Measurements from ENCODE around the gene AGBL4.

Gene AGBL4

DNA sequence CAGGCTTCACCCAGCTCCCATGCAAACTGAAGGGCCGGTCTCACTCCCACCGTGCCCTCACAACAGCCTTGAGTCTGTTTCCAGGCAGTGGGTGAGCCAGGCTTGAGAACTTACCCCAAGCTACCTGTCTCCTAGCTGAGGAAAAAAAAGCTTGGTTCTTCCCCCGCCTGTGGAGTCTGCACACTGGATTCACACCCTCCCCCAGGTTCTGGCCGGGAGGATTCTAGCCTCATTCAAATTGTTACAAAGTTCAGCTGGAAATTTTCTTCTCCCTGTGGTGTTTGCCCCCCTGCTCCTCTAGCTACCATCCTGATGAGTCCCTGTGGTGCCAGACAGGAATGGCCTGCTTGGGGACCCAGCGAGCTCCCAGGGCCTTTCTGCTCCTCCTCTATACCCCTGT, 471.7 kb downstream of the AGBL4 start:
- Histone ChIP-seq H3K9me3 (ENCODE audit: low read depth, low read length) (no peaks in the 10 kb centered on the region), H3K27ac (no peak overlapping the region), H3K9ac (ENCODE audit: insufficient read length) (no peak overlapping the region), H3K36me3 (ENCODE audit: insufficient read depth, low read length) (no peaks in the 10 kb centered on the region), H3K4me3 (no peak overlapping the region)
- no peak for TF ChIP-seq FOXP2 (optimal IDR thresholded peaks at IDR 0.05; ENCODE audit: control extremely low read depth, extremely low read length, insufficient read depth)
- no peak for TF ChIP-seq POLR2AphosphoS5 (IDR thresholded peaks at IDR 0.05; ENCODE audit: borderline replicate concordance, low read depth, low read length)
- no peak for TF ChIP-seq EZH2 (IDR thresholded peaks at IDR 0.05)
- no peak for DNase-seq (ENCODE audit: low read depth, low spot score)

DNA sequence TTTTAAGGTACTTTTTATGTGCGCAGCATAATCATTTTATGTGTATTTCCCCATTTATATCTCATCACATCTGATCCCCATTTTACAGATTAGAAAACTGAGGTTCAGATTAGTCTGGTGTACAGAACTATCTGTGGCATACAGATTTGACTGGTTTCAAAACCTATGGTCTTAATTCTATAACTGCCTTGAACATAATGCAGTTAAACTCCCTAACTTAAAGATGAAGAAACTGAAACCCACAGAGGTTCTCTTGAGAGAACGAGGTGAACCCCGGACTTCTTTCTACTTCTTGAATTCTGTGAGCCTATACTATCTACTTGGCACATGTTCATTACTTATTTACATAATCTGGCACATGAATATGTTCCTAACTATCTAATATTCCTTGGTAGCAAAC, 479.1 kb downstream of the AGBL4 start:
- Histone ChIP-seq H3K4me3 (no peak overlapping the region), H3K9ac (ENCODE audit: insufficient read length) (no peak overlapping the region), H3K27ac (no peak overlapping the region), H3K36me3 (ENCODE audit: insufficient read depth, low read length) (no peaks in the 10 kb centered on the region), H3K9me3 (ENCODE audit: low read depth, low read length) (no peaks in the 10 kb centered on the region)
- DNase-seq (ENCODE audit: low read depth, low spot score): no peak
- no peak for TF ChIP-seq FOXP2 (optimal IDR thresholded peaks at IDR 0.05; ENCODE audit: control extremely low read depth, extremely low read length, insufficient read depth)
- TF ChIP-seq POLR2AphosphoS5 (IDR thresholded peaks at IDR 0.05; ENCODE audit: borderline replicate concordance, low read depth, low read length): no peak
- TF ChIP-seq EZH2 (IDR thresholded peaks at IDR 0.05): no peak

DNA sequence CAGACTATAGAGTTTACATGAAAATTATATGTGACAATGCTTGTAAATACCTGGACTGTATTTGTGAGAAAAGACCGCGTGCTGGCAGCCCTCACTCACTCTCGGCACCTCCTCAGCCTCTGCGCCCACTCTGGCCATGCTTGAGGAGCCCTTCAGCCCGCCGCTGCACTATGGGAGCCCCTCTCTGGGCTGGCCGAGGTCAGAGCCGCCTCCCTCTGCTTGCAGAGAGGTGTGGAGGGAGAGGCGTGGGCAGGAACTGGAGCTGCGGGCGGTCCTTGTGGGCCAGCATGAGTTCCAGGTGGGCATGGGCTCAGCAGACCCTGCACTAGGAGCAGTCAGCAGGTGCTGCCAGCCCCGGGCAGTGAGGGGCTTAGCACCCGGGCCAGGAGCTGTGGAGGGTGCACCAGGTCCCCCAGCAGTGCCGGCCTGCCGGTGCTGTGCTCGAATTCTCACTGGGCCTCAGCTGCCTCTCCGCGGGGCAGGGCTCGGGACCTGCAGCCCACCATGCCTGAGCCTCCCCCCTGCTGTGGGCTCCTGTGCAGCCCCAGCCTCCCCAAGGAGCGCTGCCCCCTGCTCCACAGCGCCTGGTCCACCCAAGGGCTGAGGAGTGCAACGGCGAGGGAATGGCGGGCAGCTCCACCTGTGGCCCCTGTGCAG, 482.5 kb downstream of the AGBL4 start:
- Histone ChIP-seq H3K9ac (ENCODE audit: insufficient read length) (no peak overlapping the region), H3K4me3 (no peak overlapping the region), H3K27ac (no peak overlapping the region), H3K36me3 (ENCODE audit: insufficient read depth, low read length) (no peaks in the 10 kb centered on the region), H3K9me3 (ENCODE audit: low read depth, low read length) (no peaks in the 10 kb centered on the region)
- no peak for DNase-seq (ENCODE audit: low read depth, low spot score)
- no peak for TF ChIP-seq FOXP2 (optimal IDR thresholded peaks at IDR 0.05; ENCODE audit: control extremely low read depth, extremely low read length, insufficient read depth)
- no peak for TF ChIP-seq EZH2 (IDR thresholded peaks at IDR 0.05)

DNA sequence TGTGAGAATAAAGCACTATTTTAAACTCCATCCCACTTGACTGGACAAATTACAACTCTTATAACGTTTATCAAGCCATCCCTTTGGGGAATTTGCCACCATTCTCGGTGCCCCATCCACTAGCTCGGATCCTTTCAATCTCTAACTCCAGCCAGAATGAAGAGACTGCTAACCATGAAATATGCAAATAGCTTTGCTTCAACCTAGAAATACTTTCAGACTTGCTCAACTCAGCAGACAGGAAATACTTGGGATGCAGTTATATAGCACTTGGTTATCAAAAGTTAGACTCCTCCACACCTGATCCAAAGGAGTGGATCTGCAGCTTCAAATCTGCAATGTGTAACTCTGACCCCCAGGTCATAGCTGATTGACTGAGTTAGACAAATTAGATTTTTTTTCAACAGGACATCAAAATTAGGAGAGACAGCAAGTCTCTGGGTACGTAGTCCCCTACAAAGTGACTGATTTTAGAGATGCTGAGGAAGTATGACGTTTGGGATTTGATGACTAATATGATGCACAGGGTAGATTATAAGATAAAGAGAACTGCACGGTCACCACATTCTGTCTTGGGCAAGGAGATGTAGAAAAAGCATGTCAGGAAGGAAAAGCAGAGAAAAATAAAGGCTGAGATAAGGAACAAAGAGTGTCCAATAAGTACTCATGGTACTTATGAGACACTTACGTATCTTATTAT, 496.0 kb downstream of the AGBL4 start:
- no peak for TF ChIP-seq EZH2 (IDR thresholded peaks at IDR 0.05)
- no peak for TF ChIP-seq POLR2AphosphoS5 (IDR thresholded peaks at IDR 0.05; ENCODE audit: borderline replicate concordance, low read depth, low read length)
- H3K36me3 ChIP-seq (ENCODE audit: insufficient read depth, low read length): no peaks in the 10 kb centered on the region
- no peak for DNase-seq (ENCODE audit: low read depth, low spot score)
- H3K4me3 ChIP-seq: no peak overlapping the region
- H3K27ac ChIP-seq: no peak overlapping the region
- H3K9me3 ChIP-seq (ENCODE audit: low read depth, low read length): no peaks in the 10 kb centered on the region
- no peak overlapping the region for H3K9ac ChIP-seq (ENCODE audit: insufficient read length)

DNA sequence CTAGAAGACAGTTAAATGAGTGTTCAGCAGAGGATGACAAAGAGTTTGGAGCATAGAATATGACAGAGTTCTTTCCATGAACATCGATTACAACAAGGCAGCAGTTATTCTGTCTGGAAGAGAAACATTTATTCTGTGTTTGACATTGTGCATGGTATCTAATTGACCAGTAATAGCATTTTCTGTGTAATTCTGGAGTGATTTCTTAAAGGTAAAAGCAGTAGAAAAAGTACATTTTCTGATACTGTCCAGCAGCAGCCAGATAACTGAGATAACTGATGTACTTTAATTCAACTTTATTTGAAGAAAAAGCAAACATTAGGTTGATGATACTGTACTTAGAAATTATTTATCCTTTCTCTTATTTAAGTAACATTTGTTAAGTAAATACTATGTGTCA, 497.1 kb downstream of the AGBL4 start:
- H3K9me3 ChIP-seq (ENCODE audit: low read depth, low read length): no peaks in the 10 kb centered on the region

DNA sequence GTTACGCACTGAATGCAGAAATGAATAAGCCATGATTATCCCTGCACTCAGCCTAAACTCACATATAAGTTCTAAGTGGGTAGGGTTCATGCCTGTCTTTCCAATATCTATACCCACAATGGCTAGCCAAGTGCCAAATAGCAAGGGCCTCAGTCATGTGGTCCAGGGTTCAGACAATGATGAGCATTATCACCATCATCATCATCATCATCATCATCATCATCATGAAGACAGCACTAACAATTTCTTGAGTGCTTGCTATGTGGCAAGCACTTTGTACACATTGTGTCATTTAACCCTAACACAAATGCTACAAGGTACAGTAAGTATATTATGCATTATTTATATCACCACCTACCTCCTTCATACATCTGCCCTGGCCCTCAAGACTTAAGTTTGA, 500.0 kb downstream of the AGBL4 start:
- Histone ChIP-seq H3K9ac (ENCODE audit: insufficient read length) (no peak overlapping the region), H3K9me3 (ENCODE audit: low read depth, low read length) (no peaks in the 10 kb centered on the region)
- TF ChIP-seq FOXP2 (optimal IDR thresholded peaks at IDR 0.05; ENCODE audit: control extremely low read depth, extremely low read length, insufficient read depth) (no peak), EZH2 (IDR thresholded peaks at IDR 0.05) (no peak), POLR2AphosphoS5 (IDR thresholded peaks at IDR 0.05; ENCODE audit: borderline replicate concordance, low read depth, low read length) (no peak)

More for the DNA sequence above, 497.1 kb downstream of the AGBL4 start:
- H3K36me3 ChIP-seq (ENCODE audit: insufficient read depth, low read length): no peaks in the 10 kb centered on the region
- TF ChIP-seq POLR2AphosphoS5 (IDR thresholded peaks at IDR 0.05; ENCODE audit: borderline replicate concordance, low read depth, low read length) (no peak), FOXP2 (optimal IDR thresholded peaks at IDR 0.05; ENCODE audit: control extremely low read depth, extremely low read length, insufficient read depth) (no peak), EZH2 (IDR thresholded peaks at IDR 0.05) (no peak)
- no peak overlapping the region for H3K4me3 ChIP-seq
- H3K9ac ChIP-seq (ENCODE audit: insufficient read length): no peak overlapping the region
- no peak for DNase-seq (ENCODE audit: low read depth, low spot score)
- no peak overlapping the region for H3K27ac ChIP-seq

DNA sequence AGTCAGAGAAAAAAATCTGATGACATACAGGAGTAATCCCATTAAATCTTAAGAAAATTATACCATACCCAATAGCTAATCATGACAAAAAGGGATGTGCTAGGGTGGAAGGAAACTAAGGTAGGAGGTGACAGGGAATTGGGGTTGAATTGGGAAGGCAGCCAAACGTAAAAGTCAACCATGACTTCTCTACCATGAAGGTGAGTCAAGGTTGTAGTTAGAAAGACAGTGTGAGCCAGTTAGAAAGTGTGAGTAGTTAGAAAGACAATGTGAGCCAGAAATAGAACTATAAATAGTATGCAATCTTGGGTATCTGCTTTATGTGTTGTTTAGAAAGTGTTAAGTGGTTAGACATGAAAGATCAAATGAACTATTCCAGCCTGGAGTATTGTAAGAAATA, 556.8 kb downstream of the AGBL4 start:
- Histone ChIP-seq H3K4me3 (no peak overlapping the region), H3K36me3 (ENCODE audit: insufficient read depth, low read length) (no peaks in the 10 kb centered on the region), H3K9me3 (ENCODE audit: low read depth, low read length) (no peaks in the 10 kb centered on the region), H3K27ac (no peak overlapping the region), H3K9ac (ENCODE audit: insufficient read length) (no peak overlapping the region)
- TF ChIP-seq EZH2 (IDR thresholded peaks at IDR 0.05) (no peak), FOXP2 (optimal IDR thresholded peaks at IDR 0.05; ENCODE audit: control extremely low read depth, extremely low read length, insufficient read depth) (no peak), POLR2AphosphoS5 (IDR thresholded peaks at IDR 0.05; ENCODE audit: borderline replicate concordance, low read depth, low read length) (no peak)
- no peak for DNase-seq (ENCODE audit: low read depth, low spot score)

More for the DNA sequence above, 500.0 kb downstream of the AGBL4 start:
- no peaks in the 10 kb centered on the region for H3K36me3 ChIP-seq (ENCODE audit: insufficient read depth, low read length)
- H3K4me3 ChIP-seq: no peak overlapping the region
- DNase-seq (ENCODE audit: low read depth, low spot score): no peak
- H3K27ac ChIP-seq: no peak overlapping the region

DNA sequence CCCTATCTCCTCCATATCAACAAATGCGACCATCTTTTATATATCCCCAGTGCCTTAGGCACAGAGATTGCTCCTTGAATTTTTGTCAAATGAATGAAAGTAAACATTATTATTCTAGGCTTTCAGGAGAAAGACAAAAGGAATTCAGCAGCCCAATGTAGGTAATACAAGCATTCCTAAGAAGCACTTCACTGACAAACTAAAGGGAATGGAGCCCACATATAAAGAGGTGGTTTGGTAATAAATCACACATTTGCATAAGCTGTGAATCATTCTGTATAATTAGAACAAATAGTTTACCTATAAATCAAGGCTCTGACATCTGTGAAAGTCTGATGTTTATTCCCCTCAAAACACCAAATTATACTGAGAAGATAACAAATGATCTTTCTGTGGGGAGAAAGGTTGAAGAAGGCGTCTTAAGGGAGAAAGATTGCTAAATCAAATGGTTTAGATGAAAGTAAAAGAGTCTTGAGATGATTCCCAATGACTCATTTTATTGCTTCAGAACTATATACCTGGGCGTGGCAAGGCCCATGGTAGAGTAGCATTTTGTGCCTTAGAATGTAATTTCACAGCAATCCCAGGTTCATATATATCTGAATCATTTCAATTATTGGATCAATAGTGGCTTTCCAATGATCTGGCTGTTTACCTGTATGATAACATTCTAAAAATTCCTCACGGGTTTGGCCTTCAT, 558.1 kb downstream of the AGBL4 start:
- H3K9ac ChIP-seq (ENCODE audit: insufficient read length): no peak overlapping the region
- H3K27ac ChIP-seq: no peak overlapping the region
- DNase-seq (ENCODE audit: low read depth, low spot score): no peak
- no peaks in the 10 kb centered on the region for H3K36me3 ChIP-seq (ENCODE audit: insufficient read depth, low read length)
- no peak for TF ChIP-seq FOXP2 (optimal IDR thresholded peaks at IDR 0.05; ENCODE audit: control extremely low read depth, extremely low read length, insufficient read depth)
- no peak for TF ChIP-seq EZH2 (IDR thresholded peaks at IDR 0.05)
- no peak for TF ChIP-seq POLR2AphosphoS5 (IDR thresholded peaks at IDR 0.05; ENCODE audit: borderline replicate concordance, low read depth, low read length)
- no peak overlapping the region for H3K4me3 ChIP-seq
- H3K9me3 ChIP-seq (ENCODE audit: low read depth, low read length): no peaks in the 10 kb centered on the region

Data from SK-N-MC (cell line).